Tibial artery (tissue), 4 donors: ENCODE results near the gene GALNT18.

ENCODE experiments used
- DNase-seq, 2 donors: peaks; one replicate each; pipeline ENCODE4 v3.0.0-alpha.2; 2019
- H3K27ac ChIP-seq, 2 donors: fragments of 200-600 bp; sonication (generic) in 1 of 2; 1 replicate in 1 of 2; 2 replicates in 1 of 2; pipeline ENCODE4 v1.5.1; 2018 to 2019; ENCODE audit warnings: mild to moderate bottlenecking in 1 of 2
- H3K27me3 ChIP-seq, 2 donors: fragments of 200-600 bp; sonication (generic) in 1 of 2; one replicate each; pipeline versions ENCODE4 v1.5.1 to v1.6.0; 2016 to 2019
- H3K36me3 ChIP-seq, 3 donors: fragments of 200-600 bp; sonication (generic) in 2 of 3; one replicate each; pipeline ENCODE4 v1.5.1; 2016 to 2019; ENCODE audit warnings: mild to moderate bottlenecking in 2 of 3
- H3K4me1 ChIP-seq, 4 donors: fragments of 200-600 bp; sonication (generic) in 2 of 4; 1 replicate in 3 of 4; 2 replicates in 1 of 4; pipeline ENCODE4 v1.5.1; 2016 to 2019
- H3K4me3 ChIP-seq, 2 donors: fragments of 200-600 bp; sonication (generic) in 1 of 2; 1 replicate in 1 of 2; 2 replicates in 1 of 2; pipeline ENCODE4 v1.5.1; 2018 to 2019; ENCODE audit warnings: mild to moderate bottlenecking in 2 of 2
- H3K9me3 ChIP-seq, 3 donors: fragments of 200-600 bp; sonication (generic) in 1 of 3; one replicate each; pipeline ENCODE4 v1.5.1; 2016 to 2019
- CTCF ChIP-seq, 2 experiments: fragments of 200-600 bp in 1 of 2; fragments of 450-650 bp in 1 of 2; IDR thresholded peaks; one replicate each; pipeline ENCODE4 v1.5.1; 2017 to 2019; ENCODE audit warnings: antibody characterized with exemption in 2 of 2, mild to moderate bottlenecking in 1 of 2, moderate library complexity in 1 of 2
- intact Hi-C: fragments of 100-400 bp; cut with DNase I; formaldehyde crosslinking; loops from one replicate; pipeline ENCODE4 v1.15.0; 2023; ENCODE audit warnings: low total_unique reads

GALNT18 gene

DNA sequence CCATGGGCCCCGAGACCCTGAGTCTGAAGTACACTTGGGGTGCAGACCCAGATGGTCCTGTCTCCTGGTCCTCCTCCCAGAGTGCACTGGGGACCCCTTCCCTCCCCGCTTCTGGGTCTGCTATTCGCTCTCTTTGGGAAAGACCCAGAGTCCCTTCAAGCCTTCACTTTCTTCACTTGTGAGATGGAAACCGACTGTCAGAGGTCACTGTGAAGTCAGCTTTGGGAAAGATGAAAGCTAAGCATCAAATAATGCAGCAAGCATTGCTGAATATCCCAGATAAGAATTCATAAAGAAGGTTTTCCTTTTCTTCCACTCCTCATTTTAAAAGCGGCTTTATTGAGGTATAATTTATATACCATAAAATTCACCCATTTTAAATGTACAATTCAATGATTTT is 163.8 kb downstream of the GALNT18 start:
- H3K9me3 ChIP-seq, result no peaks in the 10 kb centered on the region
- H3K4me1 ChIP-seq, result peaks cover 0 to 29% (median 19%) of the 10 kb centered on the region in 4 donors
- H3K27me3 ChIP-seq, result no peaks in the 10 kb centered on the region
- no peaks in the 10 kb centered on the region for H3K36me3 ChIP-seq
- no peak for DNase-seq
- intact Hi-C loops, result no loop called here
- H3K4me3 ChIP-seq, result no peak overlapping the region
- no peak for TF ChIP-seq CTCF (IDR thresholded peaks at IDR 0.05)
- no peak overlapping the region for H3K27ac ChIP-seq

DNA sequence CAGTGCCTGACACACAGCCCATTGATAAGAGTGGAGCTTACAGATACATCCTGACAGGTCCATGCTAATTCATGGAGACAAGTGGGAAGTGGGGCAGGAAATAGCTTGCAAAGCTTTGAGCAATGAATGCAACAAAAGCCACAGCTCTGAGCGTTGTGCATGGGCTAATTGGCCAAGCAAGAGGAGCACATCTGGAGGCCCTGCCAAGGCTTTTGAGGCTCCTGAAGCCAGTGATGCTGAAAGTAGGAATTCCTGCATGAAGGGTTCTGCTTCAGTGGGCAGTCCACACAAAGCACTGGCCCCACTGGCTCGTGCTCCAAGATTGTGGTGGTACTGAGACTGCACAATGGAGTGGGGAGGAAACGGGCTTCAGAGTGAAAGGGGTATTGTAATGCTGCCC is 164.9 kb downstream of the GALNT18 start:
- intact Hi-C loops, result no loop called here
- Histone ChIP-seq H3K9me3 (no peaks in the 10 kb centered on the region), H3K4me1 (peaks cover 0 to 20% (median 16%) of the 10 kb centered on the region in 4 donors), H3K36me3 (no peaks in the 10 kb centered on the region), H3K27me3 (no peaks in the 10 kb centered on the region), H3K27ac (no peak overlapping the region), H3K4me3 (no peak overlapping the region)
- DNase-seq, result no peak
- no peak for TF ChIP-seq CTCF (IDR thresholded peaks at IDR 0.05)

DNA sequence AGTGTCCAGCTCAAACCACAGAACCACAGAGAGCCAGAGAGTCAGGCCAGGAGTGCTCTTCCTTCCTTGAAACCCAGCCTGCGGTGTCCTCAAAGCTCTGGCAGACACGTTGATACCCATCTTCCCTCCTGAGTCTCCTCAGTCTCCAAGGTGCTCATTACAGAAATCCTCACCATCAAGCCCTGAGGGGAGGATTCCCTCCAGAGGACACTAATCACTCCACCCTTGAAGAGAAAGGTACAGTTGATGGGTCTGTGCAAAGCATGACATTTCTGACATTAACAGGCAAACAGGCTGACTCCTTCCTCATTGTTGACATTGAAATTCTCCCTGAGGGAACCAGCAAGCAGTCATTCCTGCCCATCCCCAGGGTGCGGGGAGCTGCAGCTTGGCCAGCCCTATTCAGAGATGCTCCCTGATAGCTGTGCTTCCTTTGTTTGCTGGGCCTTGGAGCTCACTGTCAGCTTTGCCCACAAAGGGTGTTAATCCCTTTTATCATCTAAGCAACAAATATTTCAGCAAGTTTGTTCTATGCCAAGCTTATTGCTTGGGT is 167.1 kb downstream of the GALNT18 start:
- DNase-seq, result no peak
- Histone ChIP-seq H3K27ac (no peak overlapping the region), H3K9me3 (no peaks in the 10 kb centered on the region), H3K4me3 (no peak overlapping the region), H3K36me3 (no peaks in the 10 kb centered on the region), H3K4me1 (peaks cover 0 to 23% (median 15%) of the 10 kb centered on the region in 4 donors), H3K27me3 (no peaks in the 10 kb centered on the region)
- TF ChIP-seq CTCF (IDR thresholded peaks at IDR 0.05), result no peak
- intact Hi-C loops, result no loop called here

- no peak overlapping the region for H3K4me3 ChIP-seq
- peaks cover 0 to 6% (median 0%) of the 10 kb centered on the region in 3 donors for H3K36me3 ChIP-seq
- H3K4me1 ChIP-seq, result peaks cover 0 to 30% (median 16%) of the 10 kb centered on the region in 4 donors
- no peak for TF ChIP-seq CTCF (IDR thresholded peaks at IDR 0.05)
- peak overlapping the region; percentile 57 to 63 for H3K27ac ChIP-seq
- no peaks in the 10 kb centered on the region for H3K9me3 ChIP-seq
- DNase-seq, result no peak
- no peaks in the 10 kb centered on the region for H3K27me3 ChIP-seq
- intact Hi-C loops, result no loop called here
Observed at GRCh38 chr11:11451501-11452005, 170.3 kb downstream of the GALNT18 start.

- no peaks in the 10 kb centered on the region for H3K9me3 ChIP-seq
- peaks cover 0 to 33% (median 16%) of the 10 kb centered on the region in 4 donors for H3K4me1 ChIP-seq
- no peak for TF ChIP-seq CTCF (IDR thresholded peaks at IDR 0.05)
- intact Hi-C loops, result no loop called here
- no peak for DNase-seq
- no peak overlapping the region for H3K4me3 ChIP-seq
- H3K36me3 ChIP-seq, result peaks cover 0 to 6% (median 0%) of the 10 kb centered on the region in 3 donors
- H3K27me3 ChIP-seq, result no peaks in the 10 kb centered on the region
- H3K27ac ChIP-seq, result peak overlapping the region; percentile 57 to 63
Observed at GRCh38 chr11:11450744-11451362, 171.0 kb downstream of the GALNT18 start.
